ENCODE measurements around the gene PARD3B.
A peak's percentile ranks its signal among the peaks of the same experiment; 100 is the strongest.

The PARD3B gene

GRCh38 chr2:205642599-205643356 lies 1097.5 kb downstream of the PARD3B start:
- TF ChIP-seq PAX5 (IDR thresholded peaks at IDR 0.05; ENCODE audit: insufficient read depth, low read length, severe bottlenecking) (no peak), POU2F2 (IDR thresholded peaks at IDR 0.05; ENCODE audit: low read depth, low read length) (no peak), TAF1 (IDR thresholded peaks at IDR 0.05; ENCODE audit: low read depth, low read length) (no peak), POLR2A (IDR thresholded peaks at IDR 0.05; ENCODE audit: low read depth, low read length) (no peak), SPI1 (IDR thresholded peaks at IDR 0.05; ENCODE audit: low read depth, low read length) (no peak), POLR2AphosphoS5 (IDR thresholded peaks at IDR 0.05; ENCODE audit: low read depth, low read length) (no peak)
- FAIRE-seq = no peak
- no peak for DNase-seq (ENCODE audit: insufficient read length, low spot score)

- DNase-seq (ENCODE audit: insufficient read length, low spot score) = no peak
- no peak for FAIRE-seq
- no peak for TF ChIP-seq SPI1 (IDR thresholded peaks at IDR 0.05; ENCODE audit: low read depth, low read length)
- no peak for TF ChIP-seq POU2F2 (IDR thresholded peaks at IDR 0.05; ENCODE audit: low read depth, low read length)
- TF ChIP-seq TAF1 (IDR thresholded peaks at IDR 0.05; ENCODE audit: low read depth, low read length) = no peak
- no peak for TF ChIP-seq POLR2AphosphoS5 (IDR thresholded peaks at IDR 0.05; ENCODE audit: low read depth, low read length)
- TF ChIP-seq PAX5 (IDR thresholded peaks at IDR 0.05; ENCODE audit: insufficient read depth, low read length, severe bottlenecking) = no peak
- no peak for TF ChIP-seq POLR2A (IDR thresholded peaks at IDR 0.05; ENCODE audit: low read depth, low read length)
These were observed 1098.2 kb downstream of the PARD3B start for GRCh38 chr2:205643391-205643885.

DNA sequence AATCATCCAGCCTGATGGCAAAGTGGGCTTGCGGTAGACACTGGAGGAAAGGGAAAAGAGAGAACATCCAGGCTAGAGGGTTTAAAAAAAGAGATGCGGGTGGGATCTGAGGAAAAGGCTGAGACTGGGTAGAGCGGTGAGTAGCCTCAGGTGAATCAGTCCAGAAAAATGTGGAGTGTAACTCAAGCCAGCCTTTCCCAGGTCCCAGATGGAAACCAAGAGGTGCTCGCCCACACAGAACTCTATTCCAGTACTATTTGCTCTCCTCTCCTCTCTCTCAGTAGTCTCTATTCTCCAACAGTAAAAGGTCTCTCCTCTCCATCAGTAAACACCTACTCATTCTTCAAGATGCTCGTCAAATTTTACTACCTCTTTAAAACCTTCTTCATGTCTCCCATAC lies 1098.7 kb downstream of the PARD3B start:
- no peak for TF ChIP-seq TAF1 (IDR thresholded peaks at IDR 0.05; ENCODE audit: low read depth, low read length)
- no peak for TF ChIP-seq SPI1 (IDR thresholded peaks at IDR 0.05; ENCODE audit: low read depth, low read length)
- TF ChIP-seq POU2F2 (IDR thresholded peaks at IDR 0.05; ENCODE audit: low read depth, low read length) = no peak
- no peak for DNase-seq (ENCODE audit: insufficient read length, low spot score)
- no peak for FAIRE-seq

DNA sequence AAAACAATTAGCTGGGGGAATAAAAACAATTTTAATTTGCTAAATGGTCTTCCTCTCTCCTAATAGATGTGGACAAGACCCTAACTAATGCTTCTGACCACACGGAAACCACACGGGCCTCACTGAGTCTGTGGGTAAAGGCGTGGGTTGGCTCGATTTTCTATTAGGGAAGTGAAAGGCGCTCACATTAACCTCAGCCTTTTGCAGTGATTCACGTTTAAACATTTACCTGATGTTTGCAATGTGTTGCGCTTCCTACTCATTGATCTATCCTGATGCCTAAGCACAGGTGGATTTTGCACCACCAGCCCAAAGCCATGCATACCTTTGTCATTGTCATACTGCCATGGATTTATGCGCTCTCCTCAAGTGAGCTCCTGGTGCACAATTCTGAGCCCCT lies 1101.4 kb downstream of the PARD3B start:
- peak; percentile 89 for FAIRE-seq
- TF ChIP-seq PAX5 (IDR thresholded peaks at IDR 0.05; ENCODE audit: insufficient read depth, low read length, severe bottlenecking) = no peak
- TF ChIP-seq POU2F2 (IDR thresholded peaks at IDR 0.05; ENCODE audit: low read depth, low read length) = peak; percentile 78; the same call in 1 of the 2 replicates
- TF ChIP-seq POLR2AphosphoS5 (IDR thresholded peaks at IDR 0.05; ENCODE audit: low read depth, low read length) = no peak
- TF ChIP-seq POLR2A (IDR thresholded peaks at IDR 0.05; ENCODE audit: low read depth, low read length) = no peak
- peak; percentile 99 for TF ChIP-seq SPI1 (IDR thresholded peaks at IDR 0.05; ENCODE audit: low read depth, low read length)
- TF ChIP-seq TAF1 (IDR thresholded peaks at IDR 0.05; ENCODE audit: low read depth, low read length) = no peak
- DNase-seq (ENCODE audit: insufficient read length, low spot score) = peak; percentile 16

- TF ChIP-seq PAX5 (IDR thresholded peaks at IDR 0.05; ENCODE audit: insufficient read depth, low read length, severe bottlenecking) (no peak), POLR2AphosphoS5 (IDR thresholded peaks at IDR 0.05; ENCODE audit: low read depth, low read length) (no peak), TAF1 (IDR thresholded peaks at IDR 0.05; ENCODE audit: low read depth, low read length) (no peak), SPI1 (IDR thresholded peaks at IDR 0.05; ENCODE audit: low read depth, low read length) (no peak), POLR2A (IDR thresholded peaks at IDR 0.05; ENCODE audit: low read depth, low read length) (no peak), POU2F2 (IDR thresholded peaks at IDR 0.05; ENCODE audit: low read depth, low read length) (no peak)
- no peak for DNase-seq (ENCODE audit: insufficient read length, low spot score)
- FAIRE-seq = no peak
These were observed 1105.2 kb downstream of the PARD3B start for GRCh38 chr2:205650450-205650849.

DNA sequence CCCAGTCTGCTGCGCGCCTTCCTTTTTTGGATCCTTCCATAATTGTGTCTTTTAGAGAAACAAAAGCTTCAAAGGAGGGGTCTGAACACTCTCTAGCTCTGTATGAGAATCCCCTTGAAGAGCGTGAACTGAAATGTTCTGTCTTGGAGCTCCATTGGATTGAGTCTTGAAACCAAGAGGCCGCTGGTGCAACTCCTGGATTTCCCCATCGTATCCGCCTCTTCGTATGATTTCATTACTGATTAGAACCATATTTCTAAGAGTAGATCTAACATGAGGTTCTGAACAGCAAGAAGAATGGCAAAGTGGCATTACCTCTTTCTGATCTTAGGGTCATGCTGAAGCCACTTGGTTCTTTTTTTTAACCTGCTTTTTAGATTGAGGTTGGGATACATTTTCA lies 1105.7 kb downstream of the PARD3B start:
- no peak for DNase-seq (ENCODE audit: insufficient read length, low spot score)
- no peak for FAIRE-seq
- no peak for TF ChIP-seq POLR2AphosphoS5 (IDR thresholded peaks at IDR 0.05; ENCODE audit: low read depth, low read length)
- TF ChIP-seq POLR2A (IDR thresholded peaks at IDR 0.05; ENCODE audit: low read depth, low read length) = no peak
- TF ChIP-seq SPI1 (IDR thresholded peaks at IDR 0.05; ENCODE audit: low read depth, low read length) = no peak
- TF ChIP-seq PAX5 (IDR thresholded peaks at IDR 0.05; ENCODE audit: insufficient read depth, low read length, severe bottlenecking) = no peak
- TF ChIP-seq TAF1 (IDR thresholded peaks at IDR 0.05; ENCODE audit: low read depth, low read length) = no peak
- TF ChIP-seq POU2F2 (IDR thresholded peaks at IDR 0.05; ENCODE audit: low read depth, low read length) = no peak

DNA sequence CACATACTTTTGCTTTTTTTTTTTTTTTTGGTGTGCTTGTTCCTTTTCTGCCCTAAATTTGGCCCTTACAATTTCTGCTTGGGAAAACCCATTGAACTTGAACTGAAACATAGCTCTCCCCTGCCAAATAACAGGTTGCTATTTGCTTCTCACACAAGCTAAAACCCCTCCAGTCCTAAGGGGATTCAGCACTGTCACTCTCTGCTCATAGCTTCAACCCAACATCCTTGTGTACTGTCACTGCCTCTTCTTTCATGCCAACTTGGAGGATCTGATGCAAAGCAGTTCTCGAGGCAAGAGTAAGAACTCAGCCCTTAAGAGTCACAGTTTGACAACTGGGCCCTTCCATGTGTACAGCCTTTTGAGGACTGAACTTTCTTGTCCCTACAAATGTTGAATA lies 1106.4 kb downstream of the PARD3B start:
- TF ChIP-seq POLR2AphosphoS5 (IDR thresholded peaks at IDR 0.05; ENCODE audit: low read depth, low read length) = no peak
- TF ChIP-seq PAX5 (IDR thresholded peaks at IDR 0.05; ENCODE audit: insufficient read depth, low read length, severe bottlenecking) = no peak
- no peak for TF ChIP-seq POU2F2 (IDR thresholded peaks at IDR 0.05; ENCODE audit: low read depth, low read length)
- no peak for TF ChIP-seq SPI1 (IDR thresholded peaks at IDR 0.05; ENCODE audit: low read depth, low read length)
- TF ChIP-seq TAF1 (IDR thresholded peaks at IDR 0.05; ENCODE audit: low read depth, low read length) = no peak
- DNase-seq (ENCODE audit: insufficient read length, low spot score) (no peak), FAIRE-seq (no peak)

DNA sequence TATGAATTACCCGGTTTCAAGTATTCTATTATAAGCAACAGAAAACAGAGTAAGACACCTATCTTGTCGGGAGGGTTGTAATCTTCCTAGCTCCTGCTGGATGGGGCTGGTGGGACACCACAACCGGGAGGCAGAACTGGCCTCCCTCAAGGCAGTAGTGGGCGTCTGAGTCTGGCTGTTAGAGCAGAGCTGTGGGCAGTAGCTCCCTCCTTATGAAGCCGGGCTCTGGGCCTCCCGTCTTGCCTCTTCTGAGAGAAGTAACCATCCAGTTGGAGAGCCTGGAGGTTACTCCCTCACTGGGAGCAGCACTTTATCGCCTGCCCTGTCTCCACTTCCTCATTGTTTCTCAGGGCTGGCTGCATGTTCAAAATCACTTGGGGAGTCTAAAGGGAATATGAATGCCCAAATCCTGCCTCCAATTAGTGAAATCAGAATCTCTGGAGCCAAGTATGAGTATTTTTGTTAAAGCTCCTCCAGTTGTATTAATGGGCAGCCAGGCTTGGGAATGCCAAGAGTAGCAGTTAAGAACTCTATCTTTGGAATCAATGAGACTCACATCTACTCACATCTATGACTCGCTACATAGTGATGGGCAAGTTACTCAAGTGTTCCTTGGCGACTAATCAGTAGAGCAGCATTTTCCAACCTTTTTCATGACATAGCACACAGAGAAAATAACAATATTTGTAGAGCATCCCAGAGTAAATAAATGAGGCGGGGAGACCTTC lies 1109.8 kb downstream of the PARD3B start:
- TF ChIP-seq POLR2A (IDR thresholded peaks at IDR 0.05; ENCODE audit: low read depth, low read length) (no peak), SPI1 (IDR thresholded peaks at IDR 0.05; ENCODE audit: low read depth, low read length) (0 out of 2 replicates have a peak, but pooled peaks have one; percentile 15)
- no peak for FAIRE-seq
- no peak for DNase-seq (ENCODE audit: insufficient read length, low spot score)

GRCh38 chr2:205655779-205656456 lies 1110.6 kb downstream of the PARD3B start:
- no peak for DNase-seq (ENCODE audit: insufficient read length, low spot score)
- TF ChIP-seq POLR2AphosphoS5 (IDR thresholded peaks at IDR 0.05; ENCODE audit: low read depth, low read length) (no peak), POLR2A (IDR thresholded peaks at IDR 0.05; ENCODE audit: low read depth, low read length) (no peak), TAF1 (IDR thresholded peaks at IDR 0.05; ENCODE audit: low read depth, low read length) (no peak), POU2F2 (IDR thresholded peaks at IDR 0.05; ENCODE audit: low read depth, low read length) (no peak), SPI1 (IDR thresholded peaks at IDR 0.05; ENCODE audit: low read depth, low read length) (no peak), PAX5 (IDR thresholded peaks at IDR 0.05; ENCODE audit: insufficient read depth, low read length, severe bottlenecking) (no peak)
- FAIRE-seq = no peak

Measured in GM12891 (cell line).